Measurements from ENCODE around the gene KIF1B.
"Not testable (repeated sequence)": the region's sequence is repeated elsewhere in the genome, so short reads cannot be mapped to it uniquely, and the experiment has no call there.

The KIF1B gene

DNA sequence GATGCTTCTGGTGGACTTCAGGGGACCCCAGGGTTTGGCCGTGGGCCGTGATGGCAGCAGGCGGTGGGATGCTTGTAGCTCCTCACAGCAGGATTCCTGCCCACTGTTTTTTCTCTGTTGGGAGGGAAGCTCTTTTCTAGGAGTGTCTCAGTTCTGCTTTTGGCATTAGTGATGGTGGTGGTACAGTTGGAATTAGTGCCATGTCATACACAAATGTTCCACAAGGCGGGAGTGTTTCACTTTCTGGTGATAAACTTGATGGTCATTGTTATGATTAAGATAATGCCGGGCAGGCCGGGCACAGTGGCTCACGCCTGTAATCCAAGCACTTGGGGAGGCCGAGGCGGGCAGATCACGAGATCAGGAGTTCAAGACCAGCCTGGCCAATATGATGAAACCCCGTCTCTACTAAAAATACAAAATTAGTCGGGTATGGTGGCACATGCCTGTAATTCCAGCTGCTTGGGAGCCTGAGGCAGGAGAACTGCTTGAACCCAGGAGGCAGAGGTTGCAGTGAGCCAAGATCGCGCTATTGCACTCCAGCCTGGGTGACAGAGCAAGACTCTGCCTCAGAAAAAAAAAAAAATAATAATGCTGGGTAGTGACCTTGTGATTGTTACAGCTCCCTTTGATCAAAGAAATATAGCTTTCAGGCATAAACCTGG, 167.1 kb downstream of the KIF1B start:
- H3K4me3 ChIP-seq (ENCODE audit: low read depth, low read length); DNase-seq (ENCODE audit: low read depth): not testable (repeated sequence)

DNA sequence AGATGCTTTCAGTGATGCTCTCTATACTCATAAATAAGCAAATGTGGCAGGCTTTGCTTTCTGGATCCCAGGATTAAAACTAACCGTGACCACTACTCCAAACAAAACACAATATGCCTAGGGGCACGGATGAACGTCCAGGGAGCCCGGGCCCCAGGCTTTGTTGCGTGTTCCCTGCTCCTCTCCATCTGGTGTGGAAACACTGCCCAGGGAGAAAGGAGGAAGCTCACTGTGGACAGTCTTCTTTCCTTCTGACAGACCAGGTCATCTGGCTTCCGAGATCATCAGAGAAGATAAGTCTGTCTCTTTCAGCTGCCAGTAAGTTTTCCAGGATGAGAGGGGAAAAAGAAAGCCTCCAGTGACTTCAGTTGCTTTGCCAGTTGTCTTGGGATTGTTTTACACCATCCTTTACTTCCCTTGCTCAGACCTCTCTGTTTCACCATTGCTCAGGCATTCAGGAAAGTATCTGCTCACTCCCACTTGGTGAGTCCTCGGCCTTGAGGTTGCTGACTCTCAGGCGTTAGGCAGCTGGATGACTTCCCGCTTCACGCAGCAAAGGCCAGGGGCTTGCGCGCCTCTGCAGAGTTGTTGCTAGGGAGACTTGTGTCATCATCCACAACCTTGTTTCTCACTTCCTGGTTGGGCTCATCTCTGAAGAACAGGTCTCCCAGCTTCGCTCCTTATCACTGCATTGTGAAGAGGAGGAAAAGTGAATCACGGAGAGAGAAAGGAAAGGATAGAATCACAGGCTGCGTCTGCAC, 167.9 kb downstream of the KIF1B start:
- peak; percentile 93 for DNase-seq (ENCODE audit: low read depth)
- H3K4me3 ChIP-seq (ENCODE audit: low read depth, low read length): no peak overlapping the region

DNA sequence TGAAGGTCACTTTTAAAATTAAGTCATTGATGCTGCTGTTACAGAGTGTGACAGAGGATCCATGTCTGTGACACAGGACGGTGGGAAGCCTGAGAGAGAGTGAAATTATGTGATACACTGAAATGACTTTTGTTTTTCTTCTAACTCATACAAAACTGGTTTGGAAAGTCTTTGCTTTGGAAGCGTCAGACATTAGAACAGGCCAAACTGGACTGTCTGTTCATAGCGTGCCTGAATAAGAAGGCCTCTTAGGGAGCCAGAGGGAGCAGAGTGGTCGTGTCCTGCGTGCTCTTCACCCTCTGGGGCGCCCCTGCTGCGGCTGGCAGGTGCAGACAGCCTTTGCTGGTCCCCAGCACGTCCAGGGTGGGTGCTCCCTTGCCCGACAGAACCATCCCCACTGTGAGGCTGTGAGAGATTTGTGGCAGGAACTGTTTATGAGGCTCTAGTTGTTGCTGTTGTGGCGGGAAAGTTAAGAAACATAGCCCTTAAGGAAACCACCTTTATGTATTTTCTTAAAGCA, 168.8 kb downstream of the KIF1B start:
- DNase-seq (ENCODE audit: low read depth): no peak

DNA sequence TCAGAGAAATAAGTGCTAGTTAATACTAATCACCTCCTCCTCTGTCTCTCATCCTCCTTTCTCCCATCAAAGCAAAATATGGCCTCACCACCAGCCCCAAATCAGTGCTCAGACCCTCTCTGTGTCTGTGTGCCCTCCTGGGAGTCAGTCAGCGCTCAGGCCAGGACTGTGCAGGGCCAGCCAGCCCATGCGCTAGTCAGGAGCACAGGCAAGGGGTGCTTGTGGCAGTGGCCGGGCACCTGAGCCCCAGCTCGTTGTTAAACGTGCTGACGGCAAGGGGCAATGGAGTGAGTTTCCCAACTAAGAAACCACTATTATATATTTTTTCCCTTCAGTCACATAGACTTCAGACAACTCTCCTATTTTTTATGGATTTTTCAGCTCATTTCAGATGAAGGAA, 169.3 kb downstream of the KIF1B start:
- no peak for DNase-seq (ENCODE audit: low read depth)
- no peak overlapping the region for H3K4me3 ChIP-seq (ENCODE audit: low read depth, low read length)

More for the DNA sequence above, 168.8 kb downstream of the KIF1B start:
- no peak overlapping the region for H3K4me3 ChIP-seq (ENCODE audit: low read depth, low read length)

DNA sequence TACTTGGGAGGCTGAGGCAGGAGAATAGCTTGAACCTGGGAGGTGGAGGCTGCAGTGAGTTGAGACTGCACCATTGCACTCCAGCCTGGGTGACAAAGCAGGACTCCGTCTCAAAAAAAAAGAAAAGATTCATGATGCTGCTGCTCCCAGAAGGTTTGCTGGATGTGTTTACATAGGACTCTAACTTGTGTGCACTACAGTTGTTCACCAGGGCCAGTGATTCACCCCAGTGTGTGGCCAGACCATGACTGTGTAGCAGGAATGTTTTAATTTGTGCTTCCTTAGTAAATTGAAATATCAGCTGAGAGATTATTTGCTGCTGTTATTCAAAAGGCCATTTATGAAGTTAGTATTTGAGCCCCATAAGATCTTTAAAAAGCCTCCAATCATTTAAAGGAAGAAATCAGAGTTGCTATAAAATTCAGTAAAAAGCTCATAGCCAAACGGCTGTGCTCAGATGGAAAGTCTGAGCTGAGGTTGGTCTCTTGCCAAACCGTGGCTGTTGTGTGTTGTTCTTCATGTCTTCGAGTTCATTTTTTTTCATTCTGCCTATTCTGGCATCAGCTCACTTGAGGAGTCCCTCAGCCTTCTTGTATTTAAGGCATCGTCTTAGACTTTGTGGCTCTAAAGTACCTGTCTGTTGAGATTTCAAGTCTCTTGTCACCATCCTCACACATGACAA, 170.4 kb downstream of the KIF1B start:
- no peak overlapping the region for H3K4me3 ChIP-seq (ENCODE audit: low read depth, low read length)

DNA sequence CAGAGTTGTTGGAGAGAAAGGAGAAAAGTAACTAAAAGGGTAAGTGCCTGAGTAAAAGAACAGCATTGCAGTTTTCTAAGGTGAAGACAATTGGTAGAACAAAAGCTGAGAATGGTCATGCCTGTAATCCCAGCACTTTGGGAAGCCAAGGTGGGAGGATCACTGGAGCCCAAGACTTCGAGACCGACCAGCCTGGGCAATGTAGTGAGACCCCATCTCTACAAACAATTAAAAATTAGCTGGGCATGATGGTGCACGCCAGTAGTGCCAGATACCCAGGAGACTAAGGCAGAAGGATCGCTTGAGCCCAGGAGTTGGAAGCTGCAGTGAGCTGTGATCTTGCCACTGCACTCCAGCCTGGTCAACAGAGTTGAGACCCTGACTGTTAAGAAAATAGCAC, 173.3 kb downstream of the KIF1B start:
- no peak for DNase-seq (ENCODE audit: low read depth)
- no peak overlapping the region for H3K4me3 ChIP-seq (ENCODE audit: low read depth, low read length)

More for the DNA sequence above, 170.4 kb downstream of the KIF1B start:
- DNase-seq (ENCODE audit: low read depth): peak; percentile 84

DNA sequence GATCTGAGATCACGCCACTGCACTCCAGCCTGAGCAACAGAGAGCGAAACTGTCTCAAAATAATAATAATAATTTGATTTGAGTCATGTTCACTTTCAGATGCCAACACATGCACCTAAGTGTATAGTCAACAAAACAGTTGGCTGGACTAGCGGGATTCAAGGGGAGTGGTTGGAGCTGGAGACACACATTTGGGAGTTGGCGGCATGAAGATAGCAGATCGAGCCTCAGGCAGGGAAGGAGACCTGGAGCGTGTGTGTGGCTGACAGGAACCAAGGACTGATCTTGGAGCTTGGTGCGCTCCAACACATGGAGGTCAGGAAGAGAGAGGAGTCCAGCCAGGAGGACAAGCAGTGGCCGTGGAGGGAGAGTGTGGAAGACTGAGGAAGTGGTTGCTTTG, 173.8 kb downstream of the KIF1B start:
- H3K4me3 ChIP-seq (ENCODE audit: low read depth, low read length): no peak overlapping the region
- no peak for DNase-seq (ENCODE audit: low read depth)

DNA sequence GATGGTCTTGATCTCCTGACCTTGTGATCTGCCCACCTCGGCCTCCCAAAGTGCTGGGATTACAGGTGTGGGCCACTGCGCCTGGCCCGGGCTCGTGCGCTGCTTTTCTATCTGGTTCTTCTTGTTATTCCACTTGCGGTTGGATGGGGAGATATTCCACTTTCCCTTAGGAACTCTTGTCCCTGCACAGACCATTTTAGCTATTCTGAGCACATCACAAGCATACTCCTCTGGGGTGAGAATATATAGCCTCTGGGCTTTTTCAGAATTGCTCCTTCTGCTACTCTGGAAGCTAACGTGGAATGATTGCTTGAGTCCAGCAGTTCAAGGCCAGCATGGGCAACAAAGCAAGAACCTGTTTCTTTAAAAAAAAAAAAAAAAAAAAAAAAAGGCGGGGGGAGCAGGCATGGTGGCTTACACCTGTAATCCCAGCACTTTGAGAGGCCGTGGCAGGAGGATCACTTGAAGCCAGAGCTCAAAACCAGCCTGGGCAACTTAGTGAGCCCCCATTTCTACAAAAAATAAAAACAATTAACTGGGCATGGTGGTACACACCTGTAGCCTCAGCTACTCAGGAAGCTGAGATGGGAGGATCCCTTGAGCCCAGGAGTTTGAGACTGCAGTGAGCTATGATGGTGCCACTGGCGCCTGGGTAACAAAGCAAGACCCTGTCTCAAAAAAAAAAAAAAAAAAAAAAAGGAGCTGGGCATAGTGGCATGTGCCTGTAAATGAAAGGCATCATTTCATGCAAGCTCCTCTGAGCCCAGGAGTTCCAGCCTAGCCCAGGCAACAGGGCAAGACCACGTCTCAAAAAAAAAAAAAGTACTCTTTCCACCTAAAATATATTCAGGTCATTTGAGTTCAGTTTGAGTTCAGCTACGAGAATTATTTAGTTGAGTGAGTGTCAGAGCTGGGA, 176.6 kb downstream of the KIF1B start:
- H3K4me3 ChIP-seq (ENCODE audit: low read depth, low read length): peak overlapping the region; percentile 28
- no peak for DNase-seq (ENCODE audit: low read depth)

DNA sequence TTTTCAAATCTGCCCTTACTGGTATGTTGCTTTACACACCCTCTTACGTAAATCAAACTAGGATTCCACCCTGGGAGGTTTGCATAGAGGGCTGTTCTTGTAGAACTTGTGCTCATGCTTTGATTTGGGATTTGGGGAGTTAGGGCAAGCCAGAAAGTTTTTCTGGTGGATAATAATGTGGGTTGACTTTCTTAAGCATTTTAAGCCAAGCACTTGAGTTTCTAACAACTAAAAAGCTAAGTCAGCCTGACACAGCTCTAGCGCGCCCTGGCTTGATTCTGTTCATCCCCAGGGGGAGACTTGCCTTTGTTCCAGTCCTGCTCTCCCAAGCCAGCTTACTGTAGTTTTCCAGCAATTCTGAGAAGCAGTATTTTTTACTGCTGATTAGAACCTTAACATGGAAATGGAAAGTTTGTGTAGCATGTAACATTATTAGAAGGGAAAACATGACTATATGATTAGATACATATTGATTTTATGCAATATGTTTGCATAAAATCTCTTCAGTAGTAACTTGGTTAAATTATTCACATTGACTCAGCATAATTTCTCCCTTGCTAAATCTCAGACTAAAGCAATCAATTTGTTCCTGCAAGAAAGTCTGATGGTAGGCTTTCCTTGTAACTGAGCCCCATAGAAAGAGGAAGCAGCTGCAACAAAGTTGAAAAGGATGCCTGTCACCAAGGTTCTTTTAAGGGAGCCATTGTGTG, 177.5 kb downstream of the KIF1B start:
- peak; percentile 67 for DNase-seq (ENCODE audit: low read depth)
- peak overlapping the region; percentile 28 for H3K4me3 ChIP-seq (ENCODE audit: low read depth, low read length)

DNA sequence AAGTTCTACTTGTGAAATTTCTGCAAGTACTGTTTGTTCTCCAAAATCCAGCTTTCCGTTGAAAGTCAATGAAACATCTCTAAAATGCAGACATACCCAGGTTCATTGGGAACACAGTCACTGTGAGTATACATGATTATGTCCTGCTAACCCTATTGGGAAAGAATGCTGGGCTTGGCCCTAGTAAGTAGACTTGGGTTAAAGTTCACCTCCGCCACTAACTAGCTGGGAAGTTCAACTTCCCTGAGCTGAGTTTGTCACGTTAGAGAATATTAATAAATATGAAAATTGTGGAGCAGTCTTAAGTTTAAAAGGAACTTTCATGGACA, 178.0 kb downstream of the KIF1B start:
- H3K4me3 ChIP-seq (ENCODE audit: low read depth, low read length): no peak overlapping the region
- no peak for DNase-seq (ENCODE audit: low read depth)

DNA sequence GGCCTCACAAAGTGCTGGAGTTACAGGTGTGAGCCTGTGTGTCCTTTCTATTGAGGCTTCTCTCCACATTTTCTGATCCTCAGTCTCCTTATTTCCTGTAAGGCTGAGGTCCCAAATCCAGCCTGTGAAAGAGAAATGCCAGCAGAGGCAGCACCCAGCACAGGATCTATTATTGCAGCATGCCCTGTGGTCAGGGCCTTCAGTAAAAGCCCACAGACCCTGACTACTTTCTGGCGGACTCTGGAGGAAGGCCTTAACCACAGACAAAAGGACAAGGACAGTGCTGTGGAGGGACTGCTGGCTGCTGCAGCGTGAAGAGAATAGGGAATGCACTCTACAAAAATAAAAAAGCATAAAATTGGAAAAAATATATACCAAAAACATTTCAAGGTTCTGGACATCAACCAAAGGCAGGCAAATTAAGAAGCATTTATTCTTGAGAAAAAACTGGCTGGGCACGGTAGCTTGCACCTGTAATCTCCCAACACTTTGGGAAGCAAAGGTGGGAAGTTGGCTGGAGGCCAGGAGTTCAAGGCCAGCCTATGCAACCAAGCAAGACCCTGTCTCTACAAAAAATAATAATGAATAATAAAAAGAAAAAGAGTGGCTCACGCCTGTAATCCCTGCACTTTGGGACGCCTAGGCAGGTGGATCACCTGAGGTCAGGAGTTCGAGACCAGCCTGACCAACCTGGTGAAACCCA, 179.1 kb downstream of the KIF1B start:
- H3K4me3 ChIP-seq (ENCODE audit: low read depth, low read length): no peak overlapping the region
- DNase-seq (ENCODE audit: low read depth): no peak

DNA sequence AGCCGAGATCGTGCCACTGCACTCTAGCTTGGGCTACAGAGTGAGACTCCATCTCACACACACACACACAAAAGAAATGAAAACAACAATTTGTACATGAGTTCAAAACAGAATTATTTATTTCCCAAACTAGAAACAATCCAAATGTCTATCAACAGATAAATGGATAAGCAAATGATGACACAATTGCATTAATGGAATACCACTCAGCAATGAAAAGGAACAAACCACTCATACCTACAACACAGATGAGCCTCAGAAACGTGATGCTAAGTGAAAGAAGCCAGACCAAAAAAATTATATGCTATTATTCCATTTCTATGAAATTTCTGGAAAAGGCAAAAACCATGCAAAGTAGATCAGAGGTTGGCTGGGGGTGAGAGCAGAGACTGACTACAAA, 186.5 kb downstream of the KIF1B start:
- no peak overlapping the region for H3K4me3 ChIP-seq (ENCODE audit: low read depth, low read length)
- DNase-seq (ENCODE audit: low read depth): no peak

DNA sequence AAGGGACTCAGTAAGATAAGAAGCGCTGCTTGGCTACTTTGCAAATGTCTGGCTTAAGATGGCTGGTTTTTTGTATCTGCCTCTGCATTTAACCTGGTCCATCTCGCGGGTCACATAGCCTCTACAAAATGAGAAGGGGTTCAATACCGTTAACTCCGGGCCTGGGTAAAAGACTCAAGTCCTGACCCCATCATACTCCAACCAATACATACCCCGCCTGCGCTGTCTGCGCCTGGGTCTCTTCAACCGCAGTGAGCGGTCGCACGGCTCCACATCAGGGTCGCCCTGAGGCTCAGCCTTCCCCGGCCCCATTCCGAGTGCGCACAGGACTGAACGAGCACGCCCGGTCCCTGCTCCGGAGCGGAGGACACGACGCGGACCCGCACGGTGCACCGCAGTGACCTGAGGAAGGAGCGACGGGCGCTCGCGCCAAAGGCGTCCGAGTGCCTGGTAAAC, 187.9 kb downstream of the KIF1B start:
- H3K4me3 ChIP-seq (ENCODE audit: low read depth, low read length): peak overlapping the region; percentile 94
- no peak for DNase-seq (ENCODE audit: low read depth)

DNA sequence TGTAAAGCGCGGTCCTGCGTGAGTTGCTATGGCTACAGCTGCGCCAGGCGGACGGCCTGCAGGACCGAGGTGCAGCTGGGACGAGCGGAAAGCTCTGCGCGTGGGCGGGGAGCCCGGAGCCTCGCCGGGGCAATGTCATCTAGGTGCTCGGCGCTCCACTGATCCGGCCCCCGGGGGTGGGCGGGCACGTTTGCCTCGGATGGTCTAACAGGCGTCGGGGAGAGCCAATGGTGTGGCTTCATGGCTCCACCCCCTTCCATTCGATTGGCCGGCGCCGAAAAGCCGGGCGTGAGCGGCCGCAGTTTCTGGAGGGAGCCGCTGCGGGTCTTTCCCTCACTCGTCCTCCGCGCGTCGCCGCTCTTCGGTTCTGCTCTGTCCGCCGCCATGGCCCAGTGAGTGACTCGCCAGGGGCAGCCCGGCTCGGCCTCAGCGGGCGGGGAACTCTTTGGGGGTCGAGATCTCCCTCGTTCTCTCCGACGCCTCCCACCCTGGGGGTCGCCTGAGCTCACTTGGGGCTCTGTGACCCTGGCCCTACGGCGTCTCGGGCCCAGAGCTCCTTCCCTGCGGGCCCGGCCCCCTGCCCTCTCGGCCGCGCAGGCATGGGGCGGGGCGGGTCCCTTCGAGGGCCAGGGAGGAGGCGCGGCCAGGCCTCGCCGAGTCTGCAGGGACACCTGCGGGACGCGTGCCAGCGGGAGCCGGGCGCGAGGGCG, 188.5 kb downstream of the KIF1B start, which contains the start of gene PGD:
Gene PGD, plus strand, starts transcription at position 331 of the 710 bp plus-strand sequence. Its CDS starts 54 bp downstream, at position 385.
- peak within 1 kb of the TSS; percentile 94 for H3K4me3 ChIP-seq (ENCODE audit: low read depth, low read length)
- DNase-seq (ENCODE audit: low read depth): peak; percentile 95

DNA sequence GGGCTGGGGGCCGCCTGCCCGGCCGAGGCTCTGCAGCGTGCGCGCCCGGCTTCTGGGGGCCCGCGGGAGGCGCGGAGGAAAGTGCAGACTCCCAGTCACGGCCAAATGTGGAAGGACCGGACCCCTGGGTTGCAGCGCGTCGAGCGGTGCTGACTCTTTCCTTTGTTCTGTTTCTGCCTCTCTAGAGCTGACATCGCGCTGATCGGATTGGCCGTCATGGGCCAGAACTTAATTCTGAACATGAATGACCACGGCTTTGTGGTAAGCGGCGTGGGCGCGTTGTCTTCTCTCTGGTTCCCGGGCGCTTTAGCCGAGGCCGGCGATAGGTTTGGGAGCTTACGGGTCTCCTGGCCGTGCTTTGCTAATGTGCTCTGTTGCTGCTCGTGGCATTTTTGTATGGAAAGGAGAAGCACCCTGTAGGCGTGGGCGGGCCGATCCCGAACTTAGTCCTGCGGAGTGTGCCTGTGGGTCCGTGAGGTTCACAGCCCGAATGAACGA, 189.1 kb downstream of the KIF1B start:
- no peak for DNase-seq (ENCODE audit: low read depth)
- peak overlapping the region; percentile 94 for H3K4me3 ChIP-seq (ENCODE audit: low read depth, low read length)

DNA sequence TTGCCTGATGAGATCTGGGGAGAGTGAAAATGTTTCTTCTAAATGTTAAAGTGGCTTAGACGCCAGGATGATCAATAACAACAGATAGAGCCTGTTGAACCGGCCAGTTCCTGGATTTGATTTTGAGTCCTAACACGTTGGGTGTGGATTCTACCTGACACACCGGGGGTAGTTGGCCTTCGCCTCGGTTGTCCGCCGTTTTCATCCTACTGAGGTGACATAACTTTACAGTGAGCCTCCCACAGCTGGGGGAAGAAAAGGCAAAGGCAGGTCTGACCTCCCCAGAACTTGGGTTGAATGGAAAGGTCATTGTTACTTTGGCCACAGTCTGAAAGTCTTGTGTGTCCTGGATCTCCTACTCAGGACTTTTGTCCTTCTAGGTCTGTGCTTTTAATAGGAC, 189.6 kb downstream of the KIF1B start:
- peak overlapping the region; percentile 94 for H3K4me3 ChIP-seq (ENCODE audit: low read depth, low read length)
- DNase-seq (ENCODE audit: low read depth): no peak

DNA sequence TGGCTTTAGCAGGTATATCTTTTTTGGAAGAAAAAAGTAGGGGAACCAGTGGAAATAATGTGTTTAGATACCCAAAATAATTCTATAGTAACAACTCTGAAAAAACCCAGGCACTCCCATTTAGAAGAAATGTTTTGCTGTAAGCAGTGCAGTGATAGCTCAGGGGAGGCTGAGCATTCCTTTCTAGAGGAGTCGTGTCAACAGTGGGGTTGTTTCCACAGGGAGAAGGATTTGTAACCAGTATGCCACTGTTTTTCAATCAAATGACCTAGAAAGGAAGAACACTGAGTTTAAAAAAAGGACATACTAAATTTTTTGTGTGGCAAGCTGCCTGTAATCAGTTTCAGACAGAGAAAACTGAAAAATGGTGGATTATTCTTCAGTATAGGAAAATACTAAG, 190.9 kb downstream of the KIF1B start:
- no peak for DNase-seq (ENCODE audit: low read depth)
- H3K4me3 ChIP-seq (ENCODE audit: low read depth, low read length): peak overlapping the region; percentile 94

Data from skeletal muscle cell (primary cell).